Activated CD8-positive, alpha-beta memory T cell treated with anti-CD3 and anti-CD28 coated beads, Interleukin-2, amount 10 ng/mL, durations not matched to agents 7 days and 5 days (primary cell): ENCODE measurements around the gene ABCC5. TPM values are rescaled to one million over a fixed set of nuclear protein-coding genes. Genes with fewer than 3 reads are reported as not detected.

Experiments
- ATAC-seq: fragments of 150-1000 bp; cut with Tn5 transposase; one replicate; pipeline ENCODE4 v1.10.0; 2021; ENCODE audit warnings: moderate library complexity
- CTCF ChIA-PET: fragments of 350-600 bp; sonication (Branson Sonifier 250); formaldehyde crosslinking; loops from one replicate; lab custom pipeline; 2021; ENCODE audit warnings: antibody characterized with exemption; lab: Charles Lee
- DNase-seq: peaks from one replicate; pipeline ENCODE4 v3.0.0-alpha.2; 2020
- H3K27ac Mint-ChIP-seq: one replicate; pipeline ENCODE4 v1.8.0; 2021; ENCODE audit warnings: mild to moderate bottlenecking, mixed read lengths
- H3K27me3 Mint-ChIP-seq: one replicate; pipeline ENCODE4 v1.8.0; 2021; ENCODE audit warnings: mixed read lengths
- H3K36me3 Mint-ChIP-seq: one replicate; pipeline ENCODE4 v1.8.0; 2021; ENCODE audit warnings: mild to moderate bottlenecking, mixed read lengths
- H3K4me1 Mint-ChIP-seq: one replicate; pipeline ENCODE4 v1.8.0; 2021; ENCODE audit warnings: mixed read lengths
- H3K4me3 Mint-ChIP-seq: one replicate; pipeline ENCODE4 v1.8.0; 2021; ENCODE audit warnings: mild to moderate bottlenecking, moderate library complexity, mixed read lengths
- H3K9me3 Mint-ChIP-seq: one replicate; pipeline ENCODE4 v1.8.0; 2022; ENCODE audit warnings: low read depth, mixed read lengths
- total RNA-seq, 2 experiments: library from RNA; stranded (reverse); gene quantifications; one replicate each; pipeline ENCODE4 v1.2.3, GENCODE V29; 2021

Gene ABCC5
- total RNA-seq, 2 experiments from 2014 or later: 21.2 to 26.5 TPM

GRCh38 chr3:183906234-183906921 is 111.3 kb downstream of the ABCC5 start:
- CTCF ChIA-PET: interaction anchor here (1.2 to 1.5 kb wide), 2 partner anchors 11 to 22 kb away, joined by 3 read pairs; partner anchors contain the start of gene PARL
- H3K36me3 Mint-ChIP-seq: no peaks in the 10 kb centered on the region
- H3K4me3 Mint-ChIP-seq: no peak overlapping the region
- DNase-seq (no peak), ATAC-seq (no peak)
- no peak overlapping the region for H3K27ac Mint-ChIP-seq
- H3K27me3 Mint-ChIP-seq: no peaks in the 10 kb centered on the region
- H3K4me1 Mint-ChIP-seq: no peaks in the 10 kb centered on the region
- H3K9me3 Mint-ChIP-seq: no peaks in the 10 kb centered on the region

- no peak overlapping the region for H3K27ac Mint-ChIP-seq
- no peak for DNase-seq
- no peaks in the 10 kb centered on the region for H3K4me1 Mint-ChIP-seq
- no peaks in the 10 kb centered on the region for H3K9me3 Mint-ChIP-seq
- CTCF ChIA-PET: interaction anchor here (0.6 to 1.5 kb wide), 5 partner anchors 10 to 315 kb away, joined by 3 to 6 read pairs (median 3); partner anchors contain the start of gene PARL
- no peak overlapping the region for H3K4me3 Mint-ChIP-seq
- no peak for ATAC-seq
- H3K36me3 Mint-ChIP-seq: no peaks in the 10 kb centered on the region
- no peaks in the 10 kb centered on the region for H3K27me3 Mint-ChIP-seq
Observed at GRCh38 chr3:183904833-183905780, 112.6 kb downstream of the ABCC5 start.

GRCh38 chr3:183898028-183898431 is 119.7 kb downstream of the ABCC5 start:
- Mint-ChIP-seq H3K27me3 (peaks cover 15% of the 10 kb centered on the region), H3K4me1 (peaks cover 3% of the 10 kb centered on the region), H3K36me3 (no peaks in the 10 kb centered on the region), H3K4me3 (no peak overlapping the region), H3K27ac (no peak overlapping the region), H3K9me3 (no peaks in the 10 kb centered on the region)
- ATAC-seq (no peak), DNase-seq (no peak)
- CTCF ChIA-PET: interaction anchor here (0.9 to 5.0 kb wide), 8 partner anchors 10 to 391 kb away, joined by 3 to 35 read pairs (median 3); partner anchors contain the start of genes ABCC5, EEF1AKMT4 and PARL

GRCh38 chr3:183897606-183898005 is 120.1 kb downstream of the ABCC5 start:
- Mint-ChIP-seq H3K4me1 (peaks cover 3% of the 10 kb centered on the region), H3K36me3 (no peaks in the 10 kb centered on the region), H3K27ac (no peak overlapping the region), H3K9me3 (no peaks in the 10 kb centered on the region), H3K4me3 (no peak overlapping the region), H3K27me3 (peaks cover 18% of the 10 kb centered on the region)
- CTCF ChIA-PET: interaction anchor here (1.0 to 5.0 kb wide), 9 partner anchors 9 to 392 kb away, joined by 3 to 35 read pairs (median 3); partner anchors contain the start of genes ABCC5, EEF1AKMT4 and PARL
- no peak for ATAC-seq
- DNase-seq: no peak

- Mint-ChIP-seq H3K27ac (no peak overlapping the region), H3K27me3 (peaks cover 19% of the 10 kb centered on the region), H3K36me3 (no peaks in the 10 kb centered on the region), H3K4me3 (no peak overlapping the region), H3K4me1 (peaks cover 3% of the 10 kb centered on the region), H3K9me3 (no peaks in the 10 kb centered on the region)
- CTCF ChIA-PET: interaction anchor here (0.6 to 5.0 kb wide), 12 partner anchors 11 to 618 kb away, joined by 3 to 35 read pairs (median 4); partner anchors contain the start of genes ABCC5, EEF1AKMT4, EIF2B5 and PARL
- DNase-seq (no peak), ATAC-seq (no peak)
Observed at GRCh38 chr3:183896610-183897009, 121.1 kb downstream of the ABCC5 start.

GRCh38 chr3:183896184-183896583 is 121.5 kb downstream of the ABCC5 start:
- CTCF ChIA-PET: interaction anchor here (0.6 to 5.0 kb wide), 18 partner anchors 8 to 619 kb away, joined by 3 to 35 read pairs (median 4); partner anchors contain the start of genes ABCC5, EEF1AKMT4, EIF2B5 and PARL
- no peak for DNase-seq
- H3K4me1 Mint-ChIP-seq: peaks cover 3% of the 10 kb centered on the region
- H3K36me3 Mint-ChIP-seq: no peaks in the 10 kb centered on the region
- H3K9me3 Mint-ChIP-seq: no peaks in the 10 kb centered on the region
- no peak overlapping the region for H3K4me3 Mint-ChIP-seq
- ATAC-seq: no peak
- H3K27ac Mint-ChIP-seq: no peak overlapping the region
- peaks cover 19% of the 10 kb centered on the region for H3K27me3 Mint-ChIP-seq

- no peaks in the 10 kb centered on the region for H3K36me3 Mint-ChIP-seq
- H3K4me1 Mint-ChIP-seq: peaks cover 3% of the 10 kb centered on the region
- DNase-seq: no peak
- CTCF ChIA-PET: interaction anchor here (0.6 to 5.0 kb wide), 22 partner anchors 9 to 1058 kb away, joined by 3 to 35 read pairs (median 4); partner anchors contain the start of genes ABCC5, EEF1AKMT4, EIF2B5 and PARL
- H3K4me3 Mint-ChIP-seq: no peak overlapping the region
- H3K27me3 Mint-ChIP-seq: peaks cover 19% of the 10 kb centered on the region
- no peaks in the 10 kb centered on the region for H3K9me3 Mint-ChIP-seq
- H3K27ac Mint-ChIP-seq: no peak overlapping the region
- no peak for ATAC-seq
Observed at GRCh38 chr3:183895774-183896173, 121.9 kb downstream of the ABCC5 start.

- Mint-ChIP-seq H3K4me3 (no peak overlapping the region), H3K4me1 (peaks cover 3% of the 10 kb centered on the region)
Observed at GRCh38 chr3:183895296-183895695, 122.4 kb downstream of the ABCC5 start.

GRCh38 chr3:183892610-183893214 is 125.0 kb downstream of the ABCC5 start:
- H3K4me3 Mint-ChIP-seq: no peak overlapping the region
- DNase-seq (no peak), ATAC-seq (no peak)
- no peaks in the 10 kb centered on the region for H3K9me3 Mint-ChIP-seq
- peaks cover 9% of the 10 kb centered on the region for H3K27me3 Mint-ChIP-seq
- H3K4me1 Mint-ChIP-seq: peaks cover 5% of the 10 kb centered on the region
- H3K27ac Mint-ChIP-seq: no peak overlapping the region
- CTCF ChIA-PET: interaction anchor here (1.2 to 2.5 kb wide), 3 partner anchors 8 to 335 kb away, joined by 4 to 5 read pairs (median 5); partner anchors contain the start of genes ABCC5 and PARL
- H3K36me3 Mint-ChIP-seq: no peaks in the 10 kb centered on the region

More at GRCh38 chr3:183895296-183895695, 122.4 kb downstream of the ABCC5 start:
- Mint-ChIP-seq H3K27me3 (peaks cover 19% of the 10 kb centered on the region), H3K9me3 (no peaks in the 10 kb centered on the region), H3K36me3 (no peaks in the 10 kb centered on the region), H3K27ac (no peak overlapping the region)
- DNase-seq (peak; percentile 54), ATAC-seq (peak; percentile 84)
- CTCF ChIA-PET: interaction anchor here (0.7 to 5.0 kb wide), 20 partner anchors 9 to 1059 kb away, joined by 3 to 35 read pairs (median 5); partner anchors contain the start of genes ABCC5, EEF1AKMT4, EIF2B5 and PARL

- Mint-ChIP-seq H3K27me3 (no peaks in the 10 kb centered on the region), H3K4me3 (peak overlapping the region; percentile 20), H3K36me3 (no peaks in the 10 kb centered on the region), H3K4me1 (peaks cover 28% of the 10 kb centered on the region), H3K27ac (peak overlapping the region; percentile 21), H3K9me3 (no peaks in the 10 kb centered on the region)
- ATAC-seq (no peak), DNase-seq (no peak)
- CTCF ChIA-PET: interaction anchor here (0.8 to 3.5 kb wide), 11 partner anchors 11 to 763 kb away, joined by 3 to 35 read pairs (median 9); partner anchors contain the start of genes ABCC5, EEF1AKMT4 and MAP6D1
Observed at GRCh38 chr3:183885766-183886165, 131.9 kb downstream of the ABCC5 start.

GRCh38 chr3:183884427-183885296 is 133.0 kb downstream of the ABCC5 start, which contains the start of gene PARL:
PARL (minus strand) TSS chr3:183884880; CDS start chr3:183884846, 34 bp downstream.
- CTCF ChIA-PET: interaction anchor here (0.6 to 3.5 kb wide), 41 partner anchors 8 to 1449 kb away, joined by 3 to 35 read pairs (median 4); partner anchors contain the start of genes ABCC5, ABCF3, EEF1AKMT4 and EIF2B5
- Mint-ChIP-seq H3K27me3 (no peaks in the 10 kb centered on the region), H3K4me3 (peak within 1 kb of the TSS; percentile 84), H3K9me3 (no peaks in the 10 kb centered on the region), H3K4me1 (peaks cover 26% of the 10 kb centered on the region), H3K36me3 (peaks cover 3% of the 10 kb centered on the region), H3K27ac (peak within 1 kb of the TSS; percentile 80)
- ATAC-seq (peak; percentile 99), DNase-seq (peak; percentile 97)
